OCI-LY3 (cell line): ENCODE data around the gene COL4A3.

ENCODE experiments used
- CTCF ChIP-seq: fragments of 200-600, 300-600 bp; sonication (generic); IDR thresholded peaks from 2 replicates; pipeline ENCODE4 v1.5.1; 2014; ENCODE audit warnings: antibody characterized with exemption, low read length, low read depth
- EZH2phosphoT487 ChIP-seq: fragments of 200-600 bp; shearing (Covaris generic); IDR thresholded peaks from 2 replicates; pipeline ENCODE4 v1.6.1; 2018; ENCODE audit warnings: antibody characterized with exemption, mixed run types, low read depth

DNA sequence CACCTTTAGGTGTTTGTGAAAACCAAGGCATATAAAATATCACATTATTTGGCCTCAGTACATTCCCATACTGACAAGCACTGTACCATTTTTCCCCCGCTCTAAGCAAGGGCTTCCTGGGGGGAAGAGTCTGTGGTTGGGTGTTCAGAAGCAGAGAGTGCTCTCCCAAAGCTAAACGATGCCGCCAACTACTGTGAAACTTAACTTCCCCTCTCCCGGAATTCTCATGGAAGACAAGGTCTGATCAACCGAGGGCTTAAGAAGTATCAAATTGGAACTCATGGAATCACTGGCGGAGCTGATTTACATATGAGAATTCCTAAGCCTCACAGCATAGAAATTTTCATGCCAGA, 160.2 kb downstream of the COL4A3 start:
- TF ChIP-seq CTCF (no peak), EZH2phosphoT487 (no peak)
